Coronary artery (tissue), 2 donors: ENCODE data around the gene ACYP2.

Experiments
- DNase-seq: peaks from one replicate; pipeline ENCODE4 v3.0.0-alpha.2; 2017; ENCODE audit warnings: low spot score
- H3K27ac ChIP-seq, 2 donors: fragments of 200-600 bp; sonication (generic); one replicate each; pipeline ENCODE4 v1.5.1; 2016 to 2019
- H3K4me3 ChIP-seq: fragments of 200-600 bp; sonication (generic); 2 replicates; pipeline ENCODE4 v1.5.1; 2016; ENCODE audit warnings: mild to moderate bottlenecking, moderate library complexity
- TF ChIP-seq, protein P1 (sequence below): fragments of 200-600 bp; sonication (generic); IDR thresholded peaks from one replicate; pipeline ENCODE4 v1.5.1; 2019; ENCODE audit warnings: antibody characterized with exemption

ACYP2 gene

DNA sequence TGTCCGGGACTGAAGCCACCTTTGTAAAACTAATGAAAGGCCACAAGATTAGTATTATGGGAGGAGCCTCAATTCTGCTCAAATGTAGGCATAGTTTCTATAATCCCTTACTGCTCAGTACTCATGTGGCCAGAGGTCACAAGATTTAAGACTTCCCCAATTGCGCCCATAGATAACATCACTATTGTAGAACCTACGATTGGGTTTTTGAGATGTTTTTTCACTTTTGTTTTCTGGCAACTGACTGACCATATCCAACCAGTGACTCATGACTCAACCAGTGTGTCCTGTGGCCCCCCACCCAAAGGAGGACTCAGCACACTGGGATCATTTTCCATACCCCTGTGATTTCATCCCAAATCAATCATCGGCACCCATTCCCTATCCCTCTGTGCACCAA lies 155.8 kb downstream of the ACYP2 start:
- TF ChIP-seq, protein P1, sequence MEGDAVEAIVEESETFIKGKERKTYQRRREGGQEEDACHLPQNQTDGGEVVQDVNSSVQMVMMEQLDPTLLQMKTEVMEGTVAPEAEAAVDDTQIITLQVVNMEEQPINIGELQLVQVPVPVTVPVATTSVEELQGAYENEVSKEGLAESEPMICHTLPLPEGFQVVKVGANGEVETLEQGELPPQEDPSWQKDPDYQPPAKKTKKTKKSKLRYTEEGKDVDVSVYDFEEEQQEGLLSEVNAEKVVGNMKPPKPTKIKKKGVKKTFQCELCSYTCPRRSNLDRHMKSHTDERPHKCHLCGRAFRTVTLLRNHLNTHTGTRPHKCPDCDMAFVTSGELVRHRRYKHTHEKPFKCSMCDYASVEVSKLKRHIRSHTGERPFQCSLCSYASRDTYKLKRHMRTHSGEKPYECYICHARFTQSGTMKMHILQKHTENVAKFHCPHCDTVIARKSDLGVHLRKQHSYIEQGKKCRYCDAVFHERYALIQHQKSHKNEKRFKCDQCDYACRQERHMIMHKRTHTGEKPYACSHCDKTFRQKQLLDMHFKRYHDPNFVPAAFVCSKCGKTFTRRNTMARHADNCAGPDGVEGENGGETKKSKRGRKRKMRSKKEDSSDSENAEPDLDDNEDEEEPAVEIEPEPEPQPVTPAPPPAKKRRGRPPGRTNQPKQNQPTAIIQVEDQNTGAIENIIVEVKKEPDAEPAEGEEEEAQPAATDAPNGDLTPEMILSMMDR, result no peak
- Histone ChIP-seq H3K4me3 (no peak overlapping the region), H3K27ac (no peak overlapping the region)
- no peak for DNase-seq

DNA sequence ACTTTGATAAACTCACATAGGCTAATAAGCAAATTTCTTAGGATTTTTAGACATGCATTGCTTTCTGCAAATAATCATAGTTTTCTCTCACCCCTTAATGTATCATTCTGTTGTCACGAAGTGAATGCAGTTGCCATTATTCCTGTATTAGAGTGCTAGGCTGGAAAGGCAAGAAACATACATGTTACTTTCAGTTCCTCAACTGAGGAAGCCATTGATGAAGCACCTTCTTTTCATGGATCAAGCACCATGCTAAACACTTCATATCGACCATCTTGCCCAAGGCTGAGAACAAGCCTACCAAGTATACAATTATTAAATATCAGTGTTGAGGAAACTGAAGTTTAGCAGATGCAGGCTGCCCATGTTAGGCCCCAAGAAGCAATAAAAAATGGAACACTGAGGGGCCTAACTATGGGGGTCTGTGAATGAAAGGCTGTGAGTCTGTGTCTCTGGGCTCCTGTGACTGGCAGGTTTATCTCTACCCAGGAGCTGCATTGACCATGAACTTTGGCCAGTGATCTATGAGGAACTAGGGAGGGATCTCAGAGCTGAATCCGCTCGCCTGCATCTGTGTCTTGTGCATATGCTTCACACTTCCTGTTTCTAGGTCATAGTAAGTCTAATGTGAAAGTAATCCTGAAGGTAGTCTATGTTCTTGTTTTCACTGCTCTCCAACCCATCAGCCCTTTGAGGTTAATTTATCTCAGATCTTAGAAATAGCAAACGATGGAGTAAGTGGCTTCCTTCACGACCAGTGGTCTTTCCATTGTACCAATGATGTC lies 156.6 kb downstream of the ACYP2 start:
- Histone ChIP-seq H3K27ac (no peak overlapping the region), H3K4me3 (no peak overlapping the region)
- no peak for DNase-seq
- TF ChIP-seq, protein P1, result no peak

DNA sequence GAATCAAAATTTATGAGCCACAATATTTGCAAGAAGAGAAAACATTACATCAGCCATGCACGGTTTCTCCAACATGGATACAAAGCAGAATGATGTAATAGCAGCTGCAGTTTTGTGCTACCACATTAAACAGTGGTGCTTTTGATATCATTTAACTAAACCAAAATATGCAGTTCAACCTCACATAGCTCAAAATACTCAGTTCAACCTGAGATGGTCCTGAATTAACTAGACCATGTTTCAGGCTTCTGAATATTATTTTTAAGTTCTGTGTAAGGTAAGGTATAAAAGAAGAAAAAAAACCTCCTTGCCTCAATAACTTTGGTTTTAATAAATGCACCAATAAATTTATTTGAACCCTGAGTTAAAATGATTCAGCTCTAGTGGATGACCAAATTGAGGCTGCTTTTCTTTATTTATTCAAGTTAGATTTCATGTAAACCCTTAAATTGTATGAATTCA lies 159.4 kb downstream of the ACYP2 start:
- H3K27ac ChIP-seq, result no peak overlapping the region
- H3K4me3 ChIP-seq, result no peak overlapping the region
- TF ChIP-seq, protein P1, result no peak
- DNase-seq, result no peak

DNA sequence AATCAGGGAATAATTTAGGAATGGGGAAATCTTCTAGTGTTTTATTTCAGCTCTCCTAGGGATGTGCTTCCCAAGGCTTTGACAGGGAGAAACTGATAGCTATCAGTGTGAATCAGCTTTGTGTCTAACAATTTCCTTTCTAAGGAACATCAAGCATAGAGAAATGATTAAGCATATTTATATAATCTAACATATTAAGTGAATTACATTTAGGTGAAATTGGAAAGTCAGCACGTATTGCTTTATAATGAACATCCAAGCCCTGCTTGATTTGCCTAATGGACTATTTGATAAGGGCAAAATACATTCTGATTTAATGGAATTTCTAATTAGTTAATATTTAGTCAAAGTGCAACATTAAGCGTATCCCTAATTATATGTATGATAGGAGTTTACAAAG lies 160.1 kb downstream of the ACYP2 start:
- no peak for DNase-seq
- TF ChIP-seq, protein P1, result no peak
- H3K27ac ChIP-seq, result no peak overlapping the region
- H3K4me3 ChIP-seq, result no peak overlapping the region

DNA sequence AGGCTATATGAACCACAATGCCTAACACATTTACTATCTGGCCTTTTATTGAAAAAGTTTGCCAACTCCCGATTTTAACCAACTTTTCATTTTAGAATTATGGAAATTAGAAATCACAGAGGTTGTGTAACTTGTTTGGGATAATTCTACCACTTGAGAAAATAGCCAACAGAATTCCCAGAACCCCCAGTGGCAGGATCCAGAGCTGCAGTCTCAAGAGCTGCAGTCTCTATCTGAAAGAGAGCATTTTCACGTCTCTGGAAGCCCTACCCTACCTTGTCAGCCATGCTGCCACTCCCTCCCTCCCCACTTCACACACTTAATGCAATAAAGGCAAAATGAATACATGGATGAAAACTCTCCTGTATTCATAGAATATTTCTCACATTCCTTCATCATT lies 164.0 kb downstream of the ACYP2 start:
- TF ChIP-seq, protein P1, result no peak
- H3K27ac ChIP-seq, result no peak overlapping the region
- no peak for DNase-seq
- H3K4me3 ChIP-seq, result no peak overlapping the region

DNA sequence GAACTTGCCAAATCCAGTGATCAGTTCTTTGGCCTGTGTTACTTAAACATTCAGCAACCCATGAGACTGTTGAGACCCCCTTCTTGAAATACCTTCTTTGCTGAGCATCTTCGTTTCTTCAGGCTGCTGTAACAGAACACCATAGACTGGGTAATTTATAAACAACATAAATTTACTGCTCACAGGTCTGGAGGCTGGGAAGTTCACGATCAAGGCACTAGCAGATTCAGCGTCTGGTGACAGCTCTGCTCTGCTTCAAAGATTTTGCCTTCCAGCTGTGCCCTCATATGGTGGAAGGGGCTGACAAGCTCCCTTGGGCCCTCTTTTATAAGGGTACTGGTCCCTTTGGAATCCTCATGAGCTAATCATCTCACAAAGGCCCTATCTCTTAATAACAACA lies 169.4 kb downstream of the ACYP2 start:
- TF ChIP-seq, protein P1, result no peak

DNA sequence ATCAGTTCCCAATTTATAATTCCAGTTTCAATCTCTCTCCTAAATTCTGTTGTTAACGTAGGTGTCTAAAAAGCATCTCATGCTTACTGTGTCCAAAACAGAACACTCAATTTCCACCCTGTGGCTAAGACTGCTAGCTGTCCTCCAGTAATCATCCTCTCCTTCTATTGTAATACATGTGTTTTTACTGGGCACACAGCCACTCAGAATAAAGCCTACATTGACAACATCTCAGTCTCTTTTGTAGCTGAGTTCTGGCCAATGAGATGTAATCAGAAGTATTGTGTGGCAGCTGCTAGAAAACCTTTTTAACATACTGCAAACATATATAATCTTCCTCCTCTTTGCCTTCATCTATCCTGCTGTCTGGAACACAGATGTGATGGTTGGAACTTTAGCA lies 170.0 kb downstream of the ACYP2 start:
- Histone ChIP-seq H3K4me3 (no peak overlapping the region), H3K27ac (no peak overlapping the region)
- TF ChIP-seq, protein P1, result no peak
- no peak for DNase-seq

More for the DNA sequence above, 169.4 kb downstream of the ACYP2 start:
- no peak overlapping the region for H3K27ac ChIP-seq
- no peak for DNase-seq
- H3K4me3 ChIP-seq, result no peak overlapping the region
